Stimulated activated CD4-positive, alpha-beta T cell treated with anti-CD3 and anti-CD28 coated beads, Interleukin-2, amount 100 ng/mL, for 48 hours (primary cell): ENCODE data around the gene DTX3L.
"Not testable (repeated sequence)": the region's sequence is repeated elsewhere in the genome, so short reads cannot be mapped to it uniquely, and the experiment has no call there.

Experiments used
- DNase-seq, 2 donors: peaks; one replicate each; pipeline ENCODE4 v3.0.0-alpha.2; 2020

The DTX3L gene

DNA sequence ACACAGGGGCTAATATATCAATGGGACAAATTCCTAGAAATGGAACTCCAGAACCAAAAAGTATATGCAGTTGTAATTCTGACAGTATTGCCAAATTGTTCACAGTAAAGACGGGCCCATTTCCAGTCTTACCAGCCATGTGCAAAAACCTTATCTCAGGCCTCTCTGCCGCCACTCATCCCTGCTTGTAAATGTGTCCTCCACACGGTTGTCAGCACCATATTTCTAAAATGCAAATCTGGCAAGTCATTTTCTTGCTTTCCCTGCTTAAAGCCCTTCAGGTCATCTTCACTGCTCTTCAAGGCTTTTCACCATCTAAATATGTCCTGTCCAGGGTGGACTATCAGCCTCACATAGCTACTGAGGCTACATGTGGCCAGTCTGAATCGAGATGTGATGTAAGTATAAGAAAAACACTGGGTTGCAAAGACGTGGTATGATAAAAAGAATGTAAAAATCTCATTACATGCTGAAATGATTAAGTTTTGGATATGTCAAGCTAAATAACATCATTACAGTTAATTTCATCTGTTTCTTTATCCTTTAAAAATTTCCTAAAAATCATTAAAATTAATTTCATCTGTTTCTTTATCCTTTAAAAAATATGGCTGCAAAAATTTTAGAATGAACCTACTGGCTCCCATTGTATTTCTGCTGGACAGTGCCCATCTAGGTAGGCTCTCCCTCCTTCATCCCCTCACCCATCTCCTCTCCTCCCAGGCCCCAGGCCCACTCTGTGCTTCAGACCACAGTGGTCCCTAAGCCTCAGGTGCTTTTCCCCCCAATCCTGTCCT lies 1.0 kb upstream of the DTX3L start:
- no peak for DNase-seq

DNA sequence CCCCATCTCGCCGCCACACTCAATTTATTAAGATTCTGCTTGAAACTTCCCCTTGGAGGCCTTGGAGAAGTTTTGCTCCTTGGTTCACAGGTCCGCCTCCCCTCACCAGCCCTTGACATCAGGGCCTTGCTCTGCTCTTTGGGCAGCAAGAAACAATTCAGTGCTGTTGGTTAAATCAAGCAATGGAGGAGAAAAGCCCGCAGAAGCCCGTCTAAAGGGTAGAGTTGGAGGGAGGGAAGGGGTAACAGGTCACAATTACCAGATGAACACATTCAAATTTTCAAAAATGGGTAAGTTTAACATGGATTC lies 467 bp upstream of the DTX3L start:
- no peak for DNase-seq

DNA sequence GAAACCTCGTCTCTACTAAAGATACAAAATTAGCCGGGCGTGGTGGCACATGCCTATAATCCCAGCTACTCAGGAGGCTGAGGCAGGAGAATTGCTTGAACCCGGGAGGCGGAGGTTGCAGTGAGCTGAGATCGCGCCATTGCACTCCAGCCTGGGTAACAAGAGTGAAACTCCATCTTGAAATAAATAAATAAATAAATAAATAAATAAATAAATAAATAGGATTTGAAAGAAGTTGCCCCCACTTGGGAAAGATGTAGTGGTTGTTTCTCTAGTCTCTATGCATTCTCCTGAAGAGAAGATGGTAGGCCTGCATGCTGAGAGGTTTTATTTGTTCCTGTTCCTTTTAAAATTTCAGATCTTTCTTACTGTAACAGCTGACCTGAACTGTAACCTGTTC lies 4.0 kb downstream of the DTX3L start:
- not testable (repeated sequence) for DNase-seq

DNA sequence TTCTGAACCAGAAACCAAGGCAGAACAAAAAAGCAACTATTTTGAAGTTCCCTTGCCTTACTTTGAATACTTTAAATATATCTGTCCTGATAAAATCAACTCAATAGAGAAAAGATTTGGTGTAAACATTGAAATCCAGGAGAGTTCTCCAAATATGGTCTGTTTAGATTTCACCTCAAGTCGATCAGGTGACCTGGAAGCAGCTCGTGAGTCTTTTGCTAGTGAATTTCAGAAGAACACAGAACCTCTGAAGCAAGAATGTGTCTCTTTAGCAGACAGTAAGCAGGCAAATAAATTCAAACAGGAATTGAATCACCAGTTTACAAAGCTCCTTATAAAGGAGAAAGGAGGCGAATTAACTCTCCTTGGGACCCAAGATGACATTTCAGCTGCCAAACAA lies 4.6 kb downstream of the DTX3L start:
- no peak for DNase-seq

DNA sequence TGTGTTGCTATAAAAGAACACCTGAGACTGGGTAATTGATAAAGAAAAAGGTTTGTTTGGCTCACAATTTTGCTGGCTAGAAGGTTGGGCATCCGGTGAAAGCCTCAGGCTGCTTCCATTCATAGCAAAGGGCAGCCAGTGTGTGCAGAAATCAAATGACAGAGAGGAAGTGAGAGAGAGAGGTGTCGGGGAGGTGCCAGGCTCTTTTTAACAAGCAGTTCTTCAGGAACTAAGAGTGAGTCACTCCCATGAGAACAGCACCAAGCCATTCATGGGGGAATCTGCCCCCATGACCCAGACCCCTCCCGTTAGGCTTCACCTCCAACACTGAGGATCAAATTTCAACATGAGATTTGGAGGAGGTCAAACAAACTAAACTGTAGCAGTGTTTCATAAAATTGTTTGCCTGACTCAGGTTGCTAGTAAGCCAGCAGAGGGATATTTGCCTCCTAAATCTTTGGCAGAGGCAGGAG lies 8.8 kb downstream of the DTX3L start:
- DNase-seq: no peak

DNA sequence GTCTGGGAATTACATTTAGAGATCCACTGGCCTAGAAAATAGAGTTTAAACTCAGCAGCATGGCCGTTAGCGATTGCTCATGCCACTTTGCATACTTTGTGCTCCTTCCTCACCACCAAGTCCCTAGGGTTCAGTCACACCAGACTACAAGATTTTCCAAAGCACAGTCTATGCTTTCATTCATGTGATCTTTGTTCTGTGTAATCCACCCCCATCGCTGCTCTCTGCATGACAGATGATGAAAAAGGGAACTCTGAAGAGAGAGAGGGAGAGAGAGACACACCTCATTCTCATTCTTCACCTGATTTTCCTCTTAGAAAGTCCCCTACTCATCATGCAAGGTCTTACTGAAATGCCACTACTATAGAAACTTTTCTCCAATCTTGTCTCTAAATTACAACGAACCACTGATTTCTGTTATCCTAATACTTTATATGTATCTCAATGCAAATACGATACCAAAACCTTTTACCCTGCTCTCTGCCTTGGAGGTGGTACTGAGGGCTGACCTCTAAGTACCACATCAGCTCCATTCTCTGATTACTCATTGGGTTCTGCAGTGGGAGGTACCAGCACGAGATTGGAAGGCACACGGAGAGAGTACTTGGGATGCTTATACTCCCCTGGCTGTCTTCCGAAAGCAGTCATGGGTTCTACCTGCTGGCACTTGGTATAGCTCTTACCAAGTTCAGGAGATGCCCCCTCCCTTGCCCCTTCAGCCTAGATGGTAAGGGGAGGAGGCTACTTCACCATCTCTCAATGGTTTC lies 12.2 kb downstream of the DTX3L start:
- peak; percentile 21 to 48 for DNase-seq

DNA sequence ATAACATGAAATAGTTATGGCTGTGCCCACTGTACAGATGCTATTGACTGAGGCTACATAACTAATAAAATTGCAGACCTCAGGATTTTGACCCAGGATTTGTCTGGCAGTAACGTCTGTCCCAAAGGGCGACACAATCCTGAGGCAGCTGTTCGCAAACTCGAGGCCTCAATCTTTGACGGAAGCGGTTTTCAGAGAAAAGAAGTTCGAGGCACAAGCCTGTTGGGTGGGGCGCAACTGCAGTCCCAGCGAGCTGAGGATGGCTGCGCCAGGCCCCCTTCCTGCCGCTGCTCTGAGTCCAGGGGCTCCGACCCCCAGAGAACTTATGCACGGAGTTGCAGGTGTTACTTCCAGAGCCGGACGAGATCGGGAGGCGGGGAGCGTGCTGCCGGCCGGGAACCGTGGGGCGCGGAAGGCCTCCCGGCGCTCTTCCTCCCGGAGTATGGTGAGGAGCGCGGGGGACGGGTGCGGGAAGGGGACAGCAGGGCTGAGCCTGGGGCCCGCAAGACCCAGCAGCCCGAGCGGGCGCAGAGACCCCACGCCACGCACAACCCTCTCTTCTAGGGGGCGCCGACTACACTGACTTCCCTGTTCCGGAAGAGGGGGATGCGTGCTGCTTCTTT lies 13.4 kb downstream of the DTX3L start, which contains the start of gene PARP15:
TSS of gene PARP15 (plus strand) at position 242 of the 623 bp plus-strand sequence. CDS start at position 260, 18 bp downstream.
- DNase-seq: peak; percentile 30

DNA sequence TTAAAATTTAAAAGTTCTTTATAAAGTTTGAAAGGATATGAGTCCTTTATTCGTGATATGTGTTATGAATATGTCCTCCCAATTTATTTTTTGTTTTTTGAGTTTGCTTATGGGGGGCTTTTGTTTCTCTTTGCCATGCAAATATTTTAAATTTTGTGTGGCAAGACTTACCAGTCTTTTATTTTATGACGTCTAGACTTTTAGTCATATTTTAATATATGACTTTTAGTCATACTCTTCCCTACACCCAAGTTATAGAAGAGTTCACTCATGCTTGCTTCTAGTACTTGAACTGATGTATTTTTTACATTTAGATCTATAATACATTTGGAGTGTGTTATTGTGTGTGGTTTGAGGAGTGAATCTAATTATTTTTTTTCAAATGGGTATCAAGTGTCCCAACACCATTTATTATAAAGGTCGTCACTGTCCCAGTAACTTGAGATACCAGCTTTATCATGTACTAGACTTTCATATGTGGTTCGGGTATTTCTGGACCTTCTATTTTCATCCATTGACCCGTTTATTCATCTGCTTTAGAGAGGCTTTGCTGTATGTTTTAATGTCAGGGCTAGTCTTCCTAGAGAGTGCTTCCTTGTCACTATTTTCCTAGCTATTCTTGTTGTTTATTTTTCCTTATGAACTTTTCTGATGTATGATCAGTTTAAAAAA lies 14.1 kb downstream of the DTX3L start:
- no peak for DNase-seq

DNA sequence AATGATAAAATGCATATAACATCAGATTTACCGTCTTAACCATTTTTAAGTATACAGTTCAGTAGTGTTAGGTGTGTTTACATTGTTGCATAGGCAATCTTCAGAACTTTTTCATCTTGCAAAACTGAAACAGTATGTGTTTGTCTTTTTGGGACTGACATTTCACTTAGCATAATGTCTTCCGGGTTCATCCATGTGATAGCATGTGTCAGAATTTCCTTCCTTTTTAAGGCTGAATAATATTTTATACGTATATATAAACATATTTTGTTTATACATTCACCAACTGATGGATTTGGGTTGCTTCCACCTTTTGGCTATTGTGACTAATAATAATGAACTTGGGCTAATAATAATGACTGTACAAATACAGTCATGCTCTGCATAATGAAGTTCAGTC lies 16.3 kb downstream of the DTX3L start:
- DNase-seq: no peak

DNA sequence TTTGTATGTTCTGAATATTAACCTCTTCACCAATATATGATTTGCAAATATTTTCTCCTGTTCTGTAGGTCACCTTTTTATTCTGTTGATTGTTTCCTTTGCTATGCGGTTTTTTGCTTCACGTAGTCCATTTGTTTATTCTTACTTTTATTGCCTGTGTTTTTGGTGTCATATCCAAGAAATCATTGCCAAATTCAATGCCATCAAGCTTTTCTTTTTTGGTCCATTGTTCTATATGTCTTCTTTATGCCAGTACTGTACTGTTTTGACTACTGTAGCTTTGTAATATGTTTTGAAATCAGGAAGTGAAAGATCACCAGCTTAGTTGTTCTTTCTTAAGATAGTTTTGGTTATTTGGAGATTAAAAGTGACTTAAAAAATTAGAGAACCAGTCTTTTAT lies 17.5 kb downstream of the DTX3L start:
- no peak for DNase-seq

DNA sequence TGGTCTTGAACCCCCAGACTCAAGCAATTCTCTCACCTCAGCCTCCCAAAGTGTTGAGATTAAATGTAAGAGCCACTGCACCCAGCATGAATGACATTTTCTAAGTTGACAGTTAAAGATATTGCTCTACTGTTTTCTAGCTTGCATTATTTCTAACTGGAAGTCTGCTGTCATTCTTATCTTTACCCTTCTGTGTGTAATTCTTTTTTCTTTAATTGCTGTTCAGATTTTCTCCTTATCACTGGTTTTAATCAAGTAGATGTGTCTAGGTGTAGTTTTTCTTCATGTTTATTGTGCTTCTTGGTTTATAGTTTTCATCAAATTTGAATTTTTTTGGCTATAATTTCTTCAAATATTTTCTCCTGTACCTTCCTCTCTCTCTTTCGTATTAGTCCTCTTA lies 18.3 kb downstream of the DTX3L start:
- no peak for DNase-seq

DNA sequence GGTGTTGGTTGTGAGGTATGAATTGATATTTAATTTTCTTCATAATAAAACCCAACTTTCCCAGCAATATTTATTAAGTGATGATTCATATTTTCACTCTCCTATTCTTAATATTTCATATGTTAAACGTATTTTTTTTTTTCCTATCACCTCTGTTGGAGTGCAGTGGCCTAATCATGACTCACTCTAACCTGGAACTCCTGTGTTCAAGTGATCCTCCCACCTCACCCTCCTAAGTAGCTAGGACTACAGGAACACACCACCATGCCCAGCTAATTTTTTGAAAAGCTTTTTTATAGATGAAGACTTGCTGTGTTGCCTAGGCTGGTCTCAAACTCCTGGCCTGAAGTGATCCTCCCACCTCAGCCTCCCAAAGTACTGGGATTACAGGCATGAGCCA lies 22.0 kb downstream of the DTX3L start:
- DNase-seq: no peak

DNA sequence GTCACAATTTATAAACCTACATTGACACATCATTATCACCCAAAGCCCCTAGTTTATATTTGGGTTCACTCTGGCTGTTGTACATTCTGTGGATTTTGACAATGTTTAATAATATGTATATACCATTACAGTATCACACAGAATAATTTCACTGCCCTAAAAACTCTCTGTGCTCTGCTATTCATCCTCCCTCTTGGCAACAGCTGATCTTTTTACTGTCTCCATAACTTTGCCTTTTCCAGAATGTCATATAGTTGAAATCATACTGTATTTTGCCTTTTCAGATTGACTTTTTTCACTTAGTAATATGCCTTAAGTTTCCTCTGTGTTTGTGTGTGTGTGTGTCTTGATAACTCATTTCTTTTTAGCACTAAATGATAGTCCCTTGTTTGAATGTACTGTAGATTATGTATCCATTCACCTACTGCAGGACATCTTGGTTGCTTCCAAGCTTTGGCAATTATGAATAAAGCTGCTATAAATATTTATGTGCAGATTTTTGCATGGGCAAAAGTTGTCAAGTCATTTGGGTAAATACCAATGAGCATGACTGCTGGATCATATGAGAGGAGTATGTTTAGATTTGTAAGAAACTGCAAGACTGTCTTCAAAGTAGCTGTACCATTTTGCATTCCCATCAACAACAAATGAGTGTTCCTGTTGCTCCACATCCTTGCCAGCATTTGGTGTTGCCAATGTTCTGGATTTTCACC lies 22.8 kb downstream of the DTX3L start:
- no peak for DNase-seq

DNA sequence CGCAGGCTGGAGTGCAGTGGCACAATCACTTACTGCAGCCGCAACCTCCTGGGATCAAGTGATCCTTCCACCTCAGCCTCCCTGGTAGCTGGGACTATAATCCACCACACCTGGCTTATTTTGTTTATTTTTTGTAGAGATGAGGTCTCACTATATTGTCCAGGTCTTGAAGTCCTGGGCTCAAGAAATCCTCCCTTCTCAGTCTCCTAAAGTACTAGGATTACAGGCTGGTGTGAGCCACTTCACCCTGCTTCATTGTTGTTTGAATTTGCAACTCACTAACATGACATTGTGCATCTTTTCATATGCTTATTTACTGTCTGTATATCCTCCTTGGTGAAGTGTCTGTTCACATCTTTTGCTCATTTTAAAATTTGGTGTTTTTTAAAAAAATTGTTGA lies 23.4 kb downstream of the DTX3L start:
- DNase-seq: no peak

DNA sequence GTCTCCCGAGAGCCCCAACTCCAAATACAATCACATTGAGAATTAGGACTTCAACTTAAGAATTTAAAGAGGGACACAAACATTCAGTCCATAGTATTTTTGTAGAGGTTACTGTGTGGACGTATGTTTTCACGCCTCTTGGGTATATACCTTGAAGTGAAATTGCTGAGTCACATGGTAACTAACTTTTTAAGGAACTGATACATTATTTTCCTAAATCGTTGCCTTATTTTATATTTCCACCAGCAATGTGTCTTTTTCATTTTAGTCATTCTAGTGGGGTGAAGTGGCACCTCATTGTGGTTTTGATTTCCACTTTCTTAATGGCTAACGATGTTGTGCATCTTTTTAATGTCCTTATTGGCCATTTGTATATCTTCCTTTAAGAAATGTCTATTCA lies 25.2 kb downstream of the DTX3L start:
- no peak for DNase-seq

DNA sequence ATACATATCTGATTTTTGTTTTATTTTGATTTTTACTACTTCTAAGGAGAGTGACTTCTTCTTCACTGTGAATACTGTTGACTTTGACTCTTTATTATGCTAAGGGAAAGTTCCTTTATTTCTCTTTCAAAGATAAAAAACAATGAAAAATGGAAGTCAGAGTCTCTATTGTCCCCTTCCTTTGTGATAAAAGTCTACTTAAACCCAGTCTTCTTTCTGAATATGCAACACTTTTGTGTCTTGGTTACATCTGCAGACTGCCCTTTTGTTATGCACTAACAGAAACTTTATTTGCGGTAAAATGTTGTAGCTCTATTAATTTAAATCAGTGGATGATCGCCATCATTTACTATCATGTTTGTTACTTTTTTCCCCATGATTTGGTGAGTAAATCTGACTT lies 26.5 kb downstream of the DTX3L start:
- DNase-seq: no peak

DNA sequence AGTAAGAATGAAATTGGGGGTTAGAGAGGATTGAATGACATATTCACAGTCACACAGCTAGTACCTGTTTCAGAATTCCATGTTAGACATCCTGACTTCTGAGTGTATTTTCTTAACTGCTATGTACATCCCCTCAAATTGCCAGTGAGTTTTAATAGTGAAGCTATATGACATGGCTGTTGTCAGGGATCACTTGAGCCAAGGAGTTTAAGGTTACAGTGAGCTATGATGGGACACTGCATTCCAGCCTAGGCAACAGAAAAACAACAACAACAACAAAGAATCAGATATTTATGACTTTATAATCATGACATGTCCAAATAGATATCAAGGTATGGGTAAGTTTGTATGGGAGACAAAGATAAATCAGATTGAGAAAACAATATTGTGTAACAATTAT lies 29.9 kb downstream of the DTX3L start:
- DNase-seq: no peak

DNA sequence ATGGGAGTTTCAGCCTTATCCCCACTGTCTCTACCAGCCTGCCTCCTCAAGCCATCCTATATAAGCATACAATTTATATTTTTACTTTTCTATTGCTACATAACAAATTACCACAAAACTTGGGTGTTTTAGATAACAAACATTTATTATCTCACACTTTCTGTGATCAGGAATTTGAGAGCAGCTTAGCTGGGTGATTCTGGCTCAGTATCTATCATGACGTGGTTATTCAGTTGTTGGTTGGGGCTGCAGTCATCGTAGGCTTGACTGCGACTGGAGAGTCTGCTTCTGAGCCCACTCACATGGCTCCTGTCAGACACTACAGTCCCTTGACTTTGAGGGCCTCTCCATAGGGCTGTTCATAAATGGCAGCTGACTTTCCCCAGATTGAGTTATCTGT lies 34.0 kb downstream of the DTX3L start:
- DNase-seq: no peak

DNA sequence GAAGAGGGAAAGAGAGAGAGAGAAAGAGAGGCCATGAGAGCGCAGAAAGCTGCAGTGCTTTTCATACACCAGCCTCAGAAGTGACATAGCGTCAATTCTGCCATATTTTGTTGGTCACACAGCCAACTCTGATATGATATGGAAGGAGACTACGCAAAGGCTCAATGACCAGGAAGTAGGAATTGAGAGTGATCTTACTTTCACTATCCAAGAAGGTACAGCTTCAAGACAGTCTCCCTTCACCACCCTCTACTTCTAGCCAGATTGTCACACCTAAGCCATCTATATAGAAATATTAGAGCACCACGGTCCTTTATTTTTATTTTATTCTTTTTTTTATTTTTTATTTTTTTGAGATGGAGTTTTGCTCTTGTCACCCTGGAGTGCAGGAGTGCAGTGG lies 34.4 kb downstream of the DTX3L start:
- no peak for DNase-seq

DNA sequence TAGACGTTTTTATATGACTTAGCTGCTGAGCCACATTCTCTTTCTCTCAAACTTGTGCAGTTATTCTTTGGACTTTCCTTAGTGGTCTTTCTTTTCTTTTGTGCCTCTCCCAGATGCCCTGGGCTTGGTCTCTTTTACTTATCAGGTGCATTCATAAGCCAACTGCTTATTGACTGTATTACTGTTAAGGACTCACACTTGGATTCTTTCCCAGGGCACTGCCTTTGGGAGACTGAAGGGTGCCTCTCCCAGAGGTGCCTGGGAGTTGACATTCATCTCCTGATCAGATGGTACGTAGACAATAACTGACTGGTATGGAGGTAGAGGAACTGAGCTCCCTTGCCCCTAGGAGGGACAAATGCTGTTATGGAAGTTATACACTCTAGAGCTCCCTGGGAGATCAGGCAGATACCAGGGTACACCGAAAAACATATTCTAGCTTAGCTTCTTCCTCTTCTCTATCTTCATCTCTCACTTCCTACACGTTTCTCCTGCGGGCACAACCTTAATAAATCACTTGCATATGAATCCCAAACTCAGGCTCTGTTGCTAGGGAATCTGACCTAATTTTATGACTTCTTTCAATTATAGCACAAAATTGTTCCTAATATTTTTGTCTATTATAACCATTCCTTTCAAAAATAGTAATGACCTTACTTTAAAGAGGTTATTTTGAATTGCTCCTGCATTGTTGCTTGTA lies 38.0 kb downstream of the DTX3L start:
- no peak for DNase-seq

DNA sequence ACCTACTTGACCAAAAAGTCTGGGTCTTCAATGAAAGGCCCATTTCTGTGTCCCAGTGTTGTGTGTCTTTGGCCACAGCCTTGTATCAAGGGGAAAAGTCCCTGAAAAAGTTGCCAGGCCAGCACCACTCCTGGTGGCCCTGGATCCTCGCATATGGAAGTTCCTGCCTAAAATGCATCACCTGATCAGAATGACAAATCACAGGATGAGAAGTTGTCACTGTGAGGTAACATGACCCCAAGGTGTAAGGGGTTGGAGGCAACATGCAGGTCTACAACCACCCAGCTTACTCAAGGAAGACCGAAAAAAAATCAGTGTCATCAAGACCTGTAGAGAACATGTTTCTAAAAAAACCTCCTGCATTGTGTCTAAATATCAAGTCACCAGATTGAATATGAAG lies 38.9 kb downstream of the DTX3L start:
- no peak for DNase-seq

DNA sequence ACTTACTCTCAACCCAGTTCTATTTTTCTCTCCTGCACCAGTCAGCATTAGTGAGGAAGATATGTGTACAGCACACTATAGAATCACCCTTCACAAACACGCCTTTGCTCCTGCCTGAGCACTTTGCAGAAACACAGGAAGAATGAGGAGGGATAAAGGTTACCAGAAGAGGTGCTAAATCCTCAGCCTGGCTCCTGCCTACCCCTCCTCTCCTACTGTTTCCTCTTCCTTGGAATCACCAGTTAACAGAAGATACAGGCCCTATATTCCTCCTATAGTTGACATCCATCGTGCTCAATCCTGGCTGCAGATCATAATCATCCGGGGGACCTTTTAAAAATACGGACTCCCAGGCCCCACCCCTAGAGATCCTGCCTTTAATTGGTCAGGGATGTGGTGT lies 42.2 kb downstream of the DTX3L start:
- DNase-seq: no peak
